Right atrium auricular region (tissue), 2 donors: ENCODE data around the gene MID1IP1. TPM values are rescaled to one million over a fixed set of nuclear protein-coding genes. Genes with fewer than 3 reads are reported as not detected.

Experiments
- DNase-seq: peaks from one replicate; pipeline ENCODE4 v3.0.0-alpha.2; 2019; ENCODE audit warnings: low spot score
- H3K27ac ChIP-seq, 2 donors: fragments of 200-600 bp; sonication (generic); 1 replicate in 1 of 2; 2 replicates in 1 of 2; pipeline ENCODE4 v1.5.1; 2016 to 2019
- H3K27me3 ChIP-seq, 2 donors: fragments of 200-600 bp; sonication (generic); one replicate each; pipeline versions ENCODE4 v1.5.1 to v1.6.0; 2017 to 2019
- H3K36me3 ChIP-seq: fragments of 200-600 bp; sonication (generic); one replicate; pipeline ENCODE4 v1.5.1; 2016
- H3K4me1 ChIP-seq, 2 donors: fragments of 200-600 bp; sonication (generic); one replicate each; pipeline versions ENCODE4 v1.5.1 to v1.6.0; 2017 to 2019
- H3K4me3 ChIP-seq, 2 donors: fragments of 200-600 bp; sonication (generic); 1 replicate in 1 of 2; 2 replicates in 1 of 2; pipeline ENCODE4 v1.5.1; 2017 to 2019; ENCODE audit warnings: mild to moderate bottlenecking in 1 of 2, moderate library complexity in 1 of 2
- H3K9me3 ChIP-seq, 2 donors: fragments of 200-600 bp; sonication (generic); one replicate each; pipeline ENCODE4 v1.5.1; 2019
- total RNA-seq, 2 donors: library from RNA; depleted of rRNA; stranded (reverse); fragments of >200 nt; gene quantifications; one replicate each; pipeline ENCODE4 v1.1.0, GENCODE V29; 2016
- TF ChIP-seq, protein P1 (sequence below), 2 donors: fragments of 200-600 bp; sonication (generic); IDR thresholded peaks; one replicate each; pipeline ENCODE4 v1.5.1; 2019; ENCODE audit warnings: antibody characterized with exemption in 2 of 2

The MID1IP1 gene
- total RNA-seq, 2 donors from 2014 or later, result 13.3 to 24.3 TPM

GRCh38 chrX:38807873-38808272 is 6.6 kb downstream of the MID1IP1 start:
- DNase-seq, result no peak
- Histone ChIP-seq H3K9me3 (no peaks in the 10 kb centered on the region), H3K4me3 (no peak overlapping the region), H3K27me3 (no peaks in the 10 kb centered on the region), H3K36me3 (no peaks in the 10 kb centered on the region), H3K4me1 (peaks cover 0 to 18% of the 10 kb centered on the region in 2 donors), H3K27ac (no peak overlapping the region)
- TF ChIP-seq, protein P1, sequence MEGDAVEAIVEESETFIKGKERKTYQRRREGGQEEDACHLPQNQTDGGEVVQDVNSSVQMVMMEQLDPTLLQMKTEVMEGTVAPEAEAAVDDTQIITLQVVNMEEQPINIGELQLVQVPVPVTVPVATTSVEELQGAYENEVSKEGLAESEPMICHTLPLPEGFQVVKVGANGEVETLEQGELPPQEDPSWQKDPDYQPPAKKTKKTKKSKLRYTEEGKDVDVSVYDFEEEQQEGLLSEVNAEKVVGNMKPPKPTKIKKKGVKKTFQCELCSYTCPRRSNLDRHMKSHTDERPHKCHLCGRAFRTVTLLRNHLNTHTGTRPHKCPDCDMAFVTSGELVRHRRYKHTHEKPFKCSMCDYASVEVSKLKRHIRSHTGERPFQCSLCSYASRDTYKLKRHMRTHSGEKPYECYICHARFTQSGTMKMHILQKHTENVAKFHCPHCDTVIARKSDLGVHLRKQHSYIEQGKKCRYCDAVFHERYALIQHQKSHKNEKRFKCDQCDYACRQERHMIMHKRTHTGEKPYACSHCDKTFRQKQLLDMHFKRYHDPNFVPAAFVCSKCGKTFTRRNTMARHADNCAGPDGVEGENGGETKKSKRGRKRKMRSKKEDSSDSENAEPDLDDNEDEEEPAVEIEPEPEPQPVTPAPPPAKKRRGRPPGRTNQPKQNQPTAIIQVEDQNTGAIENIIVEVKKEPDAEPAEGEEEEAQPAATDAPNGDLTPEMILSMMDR (IDR thresholded peaks at IDR 0.05), result no peak

- H3K4me1 ChIP-seq, result peaks cover 0 to 8% of the 10 kb centered on the region in 2 donors
- H3K27me3 ChIP-seq, result no peaks in the 10 kb centered on the region
- no peaks in the 10 kb centered on the region for H3K36me3 ChIP-seq
- DNase-seq, result no peak
- TF ChIP-seq, protein P1 (IDR thresholded peaks at IDR 0.05), result no peak
- H3K27ac ChIP-seq, result no peak overlapping the region
- no peak overlapping the region for H3K4me3 ChIP-seq
- H3K9me3 ChIP-seq, result peaks cover 0 to 5% of the 10 kb centered on the region in 2 donors
Observed at GRCh38 chrX:38811515-38812243, 10.4 kb downstream of the MID1IP1 start.

- no peak for DNase-seq
- peaks cover 0 to 10% of the 10 kb centered on the region in 2 donors for H3K4me1 ChIP-seq
- TF ChIP-seq, protein P1 (IDR thresholded peaks at IDR 0.05), result no peak
- H3K27me3 ChIP-seq, result no peaks in the 10 kb centered on the region
- no peak overlapping the region for H3K4me3 ChIP-seq
- no peak overlapping the region for H3K27ac ChIP-seq
- no peaks in the 10 kb centered on the region for H3K36me3 ChIP-seq
- peaks cover 0 to 5% of the 10 kb centered on the region in 2 donors for H3K9me3 ChIP-seq
Observed at GRCh38 chrX:38816155-38816554, 14.9 kb downstream of the MID1IP1 start.

- no peak overlapping the region for H3K27ac ChIP-seq
Observed at GRCh38 chrX:38817004-38817703, 15.9 kb downstream of the MID1IP1 start.

DNA sequence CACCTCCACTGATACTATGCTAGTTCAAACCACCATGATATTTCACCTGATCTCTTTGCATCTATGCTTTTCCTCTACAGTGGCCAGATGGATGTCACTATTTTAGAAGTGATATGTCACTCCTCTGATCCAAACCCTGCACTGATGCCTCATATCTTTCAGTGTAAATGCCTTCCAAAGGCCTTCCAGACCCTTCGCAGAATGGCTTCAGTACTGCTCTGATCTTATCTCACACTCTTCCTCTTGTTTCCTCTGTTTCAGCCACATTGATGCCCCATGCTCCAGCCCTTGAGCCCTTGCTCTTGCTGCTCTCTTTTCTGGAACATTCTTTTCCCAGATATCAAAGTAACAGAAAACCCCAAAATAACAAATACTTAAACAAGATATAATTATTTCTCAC is 17.9 kb downstream of the MID1IP1 start:
- TF ChIP-seq, protein P1 (IDR thresholded peaks at IDR 0.05), result no peak
- Histone ChIP-seq H3K27me3 (no peaks in the 10 kb centered on the region), H3K9me3 (peaks cover 0 to under 1% of the 10 kb centered on the region in 2 donors), H3K4me3 (no peak overlapping the region), H3K36me3 (no peaks in the 10 kb centered on the region), H3K27ac (no peak overlapping the region), H3K4me1 (peaks cover 0 to 10% of the 10 kb centered on the region in 2 donors)
- no peak for DNase-seq

More at GRCh38 chrX:38817004-38817703, 15.9 kb downstream of the MID1IP1 start:
- Histone ChIP-seq H3K4me3 (no peak overlapping the region), H3K9me3 (peaks cover 0 to 5% of the 10 kb centered on the region in 2 donors), H3K36me3 (no peaks in the 10 kb centered on the region), H3K4me1 (peaks cover 0 to 10% of the 10 kb centered on the region in 2 donors), H3K27me3 (no peaks in the 10 kb centered on the region)
- no peak for DNase-seq
- TF ChIP-seq, protein P1 (IDR thresholded peaks at IDR 0.05), result no peak
